OCI-LY3 (cell line): ENCODE data around the gene MYCBP.
"Not testable (repeated sequence)": the region's sequence is repeated elsewhere in the genome, so short reads cannot be mapped to it uniquely, and the experiment has no call there.

Experiments
- EZH2phosphoT487 ChIP-seq: fragments of 200-600 bp; shearing (Covaris generic); IDR thresholded peaks from 2 replicates; pipeline ENCODE4 v1.6.1; 2018; ENCODE audit warnings: antibody characterized with exemption, mixed run types, low read depth
- TF ChIP-seq, protein P1 (sequence below): fragments of 200-600, 300-600 bp; sonication (generic); IDR thresholded peaks from 2 replicates; pipeline ENCODE4 v1.5.1; 2014; ENCODE audit warnings: antibody characterized with exemption, low read length, low read depth

DNA sequence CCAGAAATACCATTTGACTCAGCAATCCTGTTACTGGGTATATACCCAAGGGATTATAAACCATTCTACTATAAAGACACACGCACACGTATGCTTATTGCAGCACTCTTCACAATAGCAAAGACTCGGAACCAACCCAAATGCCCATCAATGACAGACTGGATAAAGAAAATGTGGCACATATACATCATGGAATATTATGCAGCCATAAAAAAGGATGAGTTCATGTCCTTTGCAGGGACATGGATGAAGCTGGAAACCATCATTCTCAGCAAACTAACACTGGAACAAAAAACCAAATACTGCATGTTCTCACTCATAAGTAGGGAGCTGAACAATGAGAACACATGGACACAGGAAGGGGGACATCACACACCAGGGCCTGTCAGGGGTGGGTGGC lies 28.1 kb downstream of the MYCBP start:
- TF ChIP-seq, protein P1, sequence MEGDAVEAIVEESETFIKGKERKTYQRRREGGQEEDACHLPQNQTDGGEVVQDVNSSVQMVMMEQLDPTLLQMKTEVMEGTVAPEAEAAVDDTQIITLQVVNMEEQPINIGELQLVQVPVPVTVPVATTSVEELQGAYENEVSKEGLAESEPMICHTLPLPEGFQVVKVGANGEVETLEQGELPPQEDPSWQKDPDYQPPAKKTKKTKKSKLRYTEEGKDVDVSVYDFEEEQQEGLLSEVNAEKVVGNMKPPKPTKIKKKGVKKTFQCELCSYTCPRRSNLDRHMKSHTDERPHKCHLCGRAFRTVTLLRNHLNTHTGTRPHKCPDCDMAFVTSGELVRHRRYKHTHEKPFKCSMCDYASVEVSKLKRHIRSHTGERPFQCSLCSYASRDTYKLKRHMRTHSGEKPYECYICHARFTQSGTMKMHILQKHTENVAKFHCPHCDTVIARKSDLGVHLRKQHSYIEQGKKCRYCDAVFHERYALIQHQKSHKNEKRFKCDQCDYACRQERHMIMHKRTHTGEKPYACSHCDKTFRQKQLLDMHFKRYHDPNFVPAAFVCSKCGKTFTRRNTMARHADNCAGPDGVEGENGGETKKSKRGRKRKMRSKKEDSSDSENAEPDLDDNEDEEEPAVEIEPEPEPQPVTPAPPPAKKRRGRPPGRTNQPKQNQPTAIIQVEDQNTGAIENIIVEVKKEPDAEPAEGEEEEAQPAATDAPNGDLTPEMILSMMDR: not testable (repeated sequence)
- TF ChIP-seq EZH2phosphoT487: not testable (repeated sequence)
